ENCODE measurements around the gene SLC24A4.

SLC24A4 gene

DNA sequence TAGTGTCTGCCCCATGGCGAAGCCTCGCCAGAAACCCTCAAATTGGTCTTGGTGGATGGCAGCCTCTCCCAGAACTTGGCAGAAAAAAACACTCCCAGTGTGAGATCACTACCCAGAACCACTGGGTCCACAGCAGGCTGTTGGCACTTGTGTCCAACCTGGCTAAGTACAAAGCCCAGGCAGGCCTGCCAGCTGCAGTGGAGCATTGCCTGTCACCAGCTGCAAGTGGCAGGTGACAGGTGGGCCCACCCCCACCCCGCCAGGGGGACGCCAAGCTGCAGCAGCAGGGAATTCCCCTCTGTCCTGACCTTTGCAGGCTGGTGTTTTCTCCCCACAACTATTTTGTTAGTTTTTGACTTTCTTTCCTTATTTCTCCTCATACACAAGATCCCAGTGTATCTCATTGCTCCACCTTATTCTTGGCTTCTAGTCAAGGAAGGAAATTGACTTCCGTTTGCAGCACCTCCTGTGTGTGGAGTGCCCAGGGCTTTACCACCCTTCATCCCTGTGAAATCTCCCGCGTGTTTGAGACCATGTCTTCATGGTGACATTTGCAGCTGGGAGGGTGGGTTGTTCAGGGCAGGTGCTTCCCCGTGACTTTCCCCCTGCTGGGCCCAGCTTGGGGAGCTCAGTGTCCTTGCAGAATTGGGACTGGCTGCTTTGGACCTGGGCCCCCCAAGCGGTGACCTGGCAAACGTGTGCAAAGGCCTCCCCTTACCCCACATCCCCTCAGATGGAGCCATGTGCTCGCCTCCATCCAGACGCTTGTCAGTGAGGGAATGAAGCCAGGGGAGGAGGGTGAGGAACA lies 116.8 kb downstream of the SLC24A4 start:
- no peak for DNase-seq (ENCODE audit: low spot score)

DNA sequence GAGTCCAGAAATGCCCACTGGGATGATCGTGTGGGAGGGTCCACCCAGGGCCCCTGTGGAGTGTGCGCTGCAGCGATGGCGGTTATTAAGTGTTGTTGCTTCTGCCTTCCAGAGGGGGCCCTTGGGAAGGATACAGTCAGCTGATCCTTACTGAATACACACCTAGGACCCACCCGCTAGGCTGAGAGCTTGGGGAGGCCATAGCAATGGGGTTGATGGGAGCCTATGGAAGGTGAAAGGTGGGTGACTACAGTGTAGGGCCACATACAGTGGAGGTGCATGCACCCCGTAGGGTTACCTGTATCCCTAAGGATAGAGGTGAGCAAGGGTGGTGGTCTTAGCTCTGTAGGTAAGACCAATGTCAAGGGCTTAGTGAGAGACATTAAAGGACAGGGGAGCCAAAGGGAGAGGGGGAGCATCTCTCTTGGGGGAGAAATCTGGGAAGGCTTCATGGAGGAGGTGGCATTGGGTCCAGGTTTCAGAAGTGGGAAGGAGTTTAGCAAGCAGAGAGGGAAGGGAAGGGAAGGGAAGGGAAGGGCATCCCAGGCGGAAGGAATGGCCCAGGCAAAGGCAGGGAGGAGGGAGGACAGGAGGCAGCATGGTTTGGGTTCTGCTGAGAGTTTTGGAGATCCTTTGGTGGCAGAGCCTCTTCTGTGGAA lies 117.5 kb downstream of the SLC24A4 start:
- no peak for DNase-seq (ENCODE audit: low spot score)

DNA sequence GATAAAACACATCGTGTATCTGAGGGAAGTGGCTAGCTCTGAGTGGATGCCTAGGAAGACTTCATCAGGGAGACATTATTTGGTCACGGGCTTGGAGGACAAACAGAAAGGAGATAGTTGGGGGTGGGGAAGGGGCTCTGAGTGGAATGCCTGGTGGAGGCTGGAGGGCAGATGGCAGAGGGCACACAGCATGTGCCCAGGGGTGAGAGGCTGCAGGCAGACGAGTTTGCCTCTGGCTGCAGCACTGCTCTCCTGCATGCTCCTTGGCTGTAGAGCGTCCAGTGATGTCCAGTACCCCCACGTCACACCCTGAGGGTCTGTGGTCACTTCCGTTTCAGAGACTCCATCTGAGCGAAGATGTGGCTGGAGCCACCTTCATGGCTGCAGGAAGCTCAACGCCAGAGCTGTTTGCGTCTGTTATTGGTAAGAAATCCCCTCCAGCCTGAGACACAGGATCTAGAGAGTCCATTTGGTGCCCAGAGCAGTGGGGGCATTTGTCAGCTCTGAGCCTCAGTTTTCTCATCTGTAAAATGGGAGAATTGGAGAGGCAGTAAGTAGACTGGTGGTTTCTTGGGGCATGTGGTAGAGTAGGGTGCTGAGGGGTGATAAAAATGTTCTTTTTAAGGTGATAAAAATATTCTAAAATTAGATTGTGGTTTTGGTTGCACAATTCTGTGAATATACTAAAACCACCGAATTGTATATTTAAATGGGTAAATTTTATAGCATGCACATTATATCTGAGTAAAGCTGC lies 119.0 kb downstream of the SLC24A4 start:
- no peak for DNase-seq (ENCODE audit: low spot score)

DNA sequence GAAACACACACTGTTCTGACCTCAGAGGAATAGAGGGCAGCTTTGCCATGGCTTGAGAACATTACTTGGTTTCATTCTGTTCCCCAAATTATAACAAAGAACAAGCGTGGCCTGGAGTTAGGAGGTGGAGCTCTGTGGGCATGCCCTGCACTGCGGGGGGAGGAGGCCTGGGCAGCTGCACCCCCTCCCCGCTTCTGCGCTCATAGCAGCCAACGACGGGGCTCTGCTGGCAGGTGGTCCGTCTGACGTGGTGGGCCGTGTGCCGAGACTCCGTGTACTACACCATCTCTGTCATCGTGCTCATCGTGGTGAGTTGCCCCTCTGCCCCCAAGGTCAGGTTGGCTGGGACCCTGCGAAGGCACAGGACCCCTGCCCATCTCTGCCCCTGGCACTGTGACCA lies 120.2 kb downstream of the SLC24A4 start:
- no peak for DNase-seq (ENCODE audit: low spot score)

DNA sequence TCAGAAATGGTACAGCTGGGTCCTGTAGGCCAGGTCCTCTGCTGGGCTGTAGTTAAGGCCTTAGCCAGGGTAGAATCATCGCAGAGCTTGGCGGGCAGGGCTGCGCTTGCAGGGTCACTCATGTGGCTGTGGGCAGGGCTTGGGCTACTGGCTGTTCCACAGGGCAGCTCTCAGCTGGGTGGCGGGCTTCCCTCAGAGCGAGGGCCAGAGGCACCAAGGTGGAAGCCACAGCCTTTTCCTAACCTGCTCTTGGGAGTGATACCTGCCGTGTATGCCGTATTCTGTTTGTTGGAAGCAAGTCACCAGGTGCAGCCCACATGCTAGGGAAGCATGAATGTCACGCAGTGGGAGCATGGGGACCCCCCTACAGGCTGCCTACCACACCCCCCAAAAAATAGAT lies 120.8 kb downstream of the SLC24A4 start:
- DNase-seq (ENCODE audit: low spot score), result no peak

DNA sequence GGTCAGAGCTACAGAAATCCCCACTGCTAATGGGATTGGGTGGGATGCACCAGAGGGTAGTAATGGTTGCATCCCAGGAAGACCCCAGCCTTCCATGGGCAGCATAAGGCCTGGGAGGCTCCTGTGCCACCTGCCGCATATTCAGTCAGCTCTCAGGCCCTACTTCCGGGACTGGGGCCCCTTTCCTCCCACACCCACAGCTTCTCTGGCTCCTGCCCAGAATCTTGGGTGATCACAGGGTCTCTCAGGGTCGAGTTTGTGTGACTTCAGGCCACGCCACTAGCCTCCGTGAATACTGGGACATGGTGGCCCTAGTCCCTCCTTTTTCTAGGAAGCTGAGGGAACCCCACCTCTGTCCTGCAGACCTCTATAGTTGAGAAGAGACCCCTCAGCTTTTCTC lies 123.8 kb downstream of the SLC24A4 start:
- no peak for DNase-seq (ENCODE audit: low spot score)

DNA sequence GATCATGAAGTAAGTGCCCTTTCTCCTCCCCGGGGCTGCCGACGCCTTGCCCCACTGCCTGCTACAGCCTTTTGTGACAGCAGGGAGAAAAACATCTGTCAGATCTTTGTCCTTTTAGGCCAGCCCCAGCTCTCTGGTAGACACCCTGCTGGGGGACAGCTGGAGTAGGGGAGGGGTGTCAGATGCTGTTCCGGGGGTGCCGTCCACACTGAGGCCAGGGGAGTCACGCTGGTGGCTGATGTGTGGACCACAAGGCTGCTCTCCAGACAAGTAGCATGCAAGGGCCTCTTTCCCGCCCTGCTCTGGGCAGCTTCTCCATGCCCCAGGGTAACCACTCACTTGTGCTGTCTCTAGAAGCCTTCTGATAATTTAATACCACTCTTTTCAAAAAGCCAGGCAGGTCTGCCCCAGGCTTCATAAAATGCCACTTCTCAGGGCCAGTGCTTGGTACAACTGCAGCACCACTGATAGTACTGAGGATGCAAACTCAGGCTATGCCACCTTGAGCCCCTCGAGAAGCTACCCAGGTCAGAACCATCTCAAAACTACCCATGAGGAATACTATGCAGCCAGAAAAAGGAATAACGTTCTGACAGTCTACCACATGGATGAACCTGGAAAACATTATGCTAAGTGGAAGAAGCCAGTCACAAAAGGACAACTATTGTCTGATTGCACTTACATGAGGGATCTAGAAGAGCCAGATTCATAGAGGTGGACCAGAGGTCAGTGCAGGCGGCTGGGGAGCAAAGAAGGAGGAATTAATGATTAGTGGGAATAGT lies 124.6 kb downstream of the SLC24A4 start:
- no peak for DNase-seq (ENCODE audit: low spot score)

DNA sequence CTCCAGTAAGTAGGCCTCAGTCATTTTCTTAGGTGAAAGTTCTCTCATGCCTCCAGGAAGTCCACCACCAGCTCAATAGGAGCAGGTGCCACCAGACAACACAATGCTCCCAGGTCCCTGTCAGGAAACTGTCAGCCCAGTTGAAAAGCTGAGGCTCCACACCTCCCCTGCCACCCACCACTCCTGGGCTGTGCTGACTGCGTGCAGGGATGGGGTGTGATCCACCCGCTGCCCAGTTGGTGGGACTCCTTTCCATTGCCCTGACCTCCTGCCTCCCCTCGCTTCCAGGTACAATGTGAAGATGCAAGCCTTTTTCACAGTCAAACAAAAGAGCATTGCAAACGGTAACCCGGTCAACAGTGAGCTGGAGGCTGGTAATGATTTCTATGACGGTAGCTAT lies 125.8 kb downstream of the SLC24A4 start:
- no peak for DNase-seq (ENCODE audit: low spot score)

DNA sequence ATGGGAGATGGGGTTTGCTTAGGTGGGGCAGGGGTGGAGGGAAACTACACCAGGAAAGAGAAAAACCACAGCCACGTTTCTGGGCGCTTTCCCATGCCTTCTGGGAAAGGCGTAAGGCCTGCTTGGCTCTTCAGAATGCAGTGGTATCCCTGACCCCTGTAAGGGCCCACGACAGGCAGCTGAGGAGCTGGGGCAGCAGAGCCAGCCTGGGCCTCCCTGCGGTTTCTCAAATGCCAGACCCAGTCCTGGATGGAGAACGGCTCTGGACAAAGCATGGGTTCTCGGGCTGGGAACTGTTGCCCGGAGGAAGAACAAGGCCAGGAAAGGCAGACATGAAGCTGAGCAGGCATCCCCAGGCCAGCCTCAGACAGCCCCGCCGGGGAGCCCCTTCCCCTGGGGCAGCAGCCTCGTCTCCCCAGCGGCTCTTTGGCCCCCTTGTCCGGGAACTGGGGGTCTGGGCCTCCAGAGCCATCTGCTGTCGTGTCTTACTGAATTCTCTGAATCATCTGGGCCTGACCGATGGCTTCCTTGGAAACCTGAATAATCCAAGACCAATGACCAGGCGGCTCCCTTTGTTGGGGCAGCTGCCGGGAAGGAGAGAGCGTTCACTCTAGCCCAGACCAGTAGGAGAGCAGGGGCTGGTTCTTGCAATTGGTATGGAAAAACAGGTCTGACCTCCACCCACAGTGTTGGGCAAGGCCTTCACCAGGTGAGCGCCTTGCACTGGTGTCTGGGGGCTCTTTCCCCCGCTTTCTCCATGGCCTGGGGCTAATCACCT lies 126.6 kb downstream of the SLC24A4 start:
- no peak for DNase-seq (ENCODE audit: low spot score)

DNA sequence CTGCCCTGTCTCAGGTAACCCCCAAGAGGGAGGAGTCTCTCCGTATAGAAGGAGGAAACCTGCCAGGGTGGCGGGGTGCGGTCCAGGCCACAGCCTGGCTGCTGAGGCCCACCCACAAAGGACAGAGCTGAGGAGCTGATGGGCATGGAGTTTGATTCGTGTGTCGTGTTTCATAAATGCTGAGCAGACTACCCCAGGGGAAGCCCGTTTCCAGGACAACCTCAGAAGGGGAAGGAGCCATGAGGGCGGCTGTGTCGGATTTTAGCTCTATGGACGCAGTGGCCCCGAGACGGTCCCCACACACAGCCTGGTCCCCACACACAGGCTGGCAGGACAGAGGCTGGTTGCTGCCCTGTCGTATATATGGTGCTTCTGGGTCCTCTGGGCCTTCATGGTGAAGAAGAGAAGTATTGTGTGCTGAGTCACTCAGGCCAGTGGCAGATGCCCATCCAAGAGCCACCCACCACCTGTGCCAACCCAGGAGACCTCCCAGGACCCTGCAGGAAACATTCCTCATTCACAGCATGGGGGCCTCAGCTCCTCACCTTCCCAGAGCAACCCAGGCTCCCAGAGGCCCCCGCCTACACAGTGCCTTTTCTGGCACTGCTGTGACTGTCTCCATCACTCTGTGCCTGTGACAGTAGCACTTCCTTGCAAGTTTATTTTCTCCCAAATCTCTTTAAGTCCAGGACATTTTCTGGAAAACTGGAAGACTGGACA lies 127.5 kb downstream of the SLC24A4 start:
- DNase-seq (ENCODE audit: low spot score), result no peak

DNA sequence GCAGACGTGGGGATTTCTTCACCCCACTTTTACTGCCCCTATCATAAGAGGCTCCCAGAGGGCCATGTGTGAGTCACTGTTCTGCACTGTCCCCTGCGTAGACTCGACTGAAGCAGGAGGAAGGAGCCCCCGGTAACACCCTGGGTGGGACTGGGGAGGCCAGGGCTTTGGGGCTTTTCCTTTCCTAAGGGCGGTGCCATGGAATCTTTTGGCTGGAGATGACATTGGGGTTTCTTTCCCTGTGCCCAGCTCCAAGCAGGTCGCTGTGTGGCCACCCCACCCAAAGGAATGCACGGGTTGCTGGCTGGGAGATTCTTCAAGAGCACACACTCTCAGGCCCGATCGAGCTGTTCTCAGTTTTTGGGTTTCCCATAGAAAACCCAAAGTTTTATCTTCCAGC lies 128.3 kb downstream of the SLC24A4 start:
- DNase-seq (ENCODE audit: low spot score), result no peak

DNA sequence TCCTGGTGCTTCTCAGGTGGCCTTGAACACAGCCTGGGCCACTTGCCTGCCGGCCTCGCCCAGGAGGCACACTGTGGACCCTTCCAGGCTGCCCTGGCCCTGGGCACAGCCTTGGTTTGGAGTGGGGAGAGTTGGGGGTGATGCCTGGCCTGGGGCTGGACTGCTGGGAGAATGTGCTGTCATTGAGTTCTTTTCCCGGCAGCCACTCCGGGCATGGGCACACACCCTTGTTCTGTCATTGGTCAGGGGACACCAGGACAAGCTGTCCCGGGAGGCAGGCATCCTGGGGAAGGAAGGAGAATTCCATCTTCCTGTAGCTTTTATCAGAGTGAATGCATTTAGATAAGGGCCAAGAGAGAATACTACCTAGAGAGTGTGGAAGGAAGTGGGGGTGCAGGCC lies 128.8 kb downstream of the SLC24A4 start:
- no peak for DNase-seq (ENCODE audit: low spot score)

DNA sequence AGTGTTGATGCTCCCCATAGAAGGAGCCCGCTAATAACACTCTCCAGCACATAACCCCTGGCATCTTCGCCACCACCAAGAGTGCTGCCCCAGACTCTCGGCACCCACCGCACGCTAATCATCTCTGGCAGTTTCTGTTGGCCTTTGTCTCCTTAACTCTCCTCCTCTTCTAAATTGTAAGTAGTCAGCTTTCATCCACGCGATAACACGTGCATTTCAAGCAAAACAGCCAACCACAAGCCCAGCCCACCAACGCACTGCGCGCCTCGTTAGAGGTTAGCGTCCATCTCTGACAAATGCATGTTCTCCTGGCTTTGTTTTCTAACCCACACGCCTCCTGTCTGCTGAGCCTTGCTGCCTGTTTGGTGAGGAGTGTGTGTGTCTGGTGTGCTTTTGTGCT lies 129.5 kb downstream of the SLC24A4 start:
- no peak for DNase-seq (ENCODE audit: low spot score)

DNA sequence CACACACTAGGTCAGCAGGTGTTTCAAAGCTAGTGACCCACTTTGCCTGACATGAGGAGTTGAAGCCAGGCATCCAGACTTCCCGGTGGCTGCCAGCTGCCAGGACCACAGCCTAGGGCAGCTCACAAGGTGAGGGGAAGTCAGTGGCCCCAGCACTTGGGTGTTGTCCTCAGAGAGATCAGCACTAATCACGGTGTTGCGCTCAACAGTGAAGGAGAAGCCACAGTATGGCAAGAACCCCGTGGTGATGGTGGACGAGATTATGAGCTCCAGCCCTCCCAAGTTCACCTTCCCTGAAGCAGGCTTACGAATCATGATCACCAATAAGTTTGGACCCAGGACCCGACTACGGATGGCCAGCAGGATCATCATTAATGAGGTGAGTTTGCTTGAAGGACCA lies 130.7 kb downstream of the SLC24A4 start:
- no peak for DNase-seq (ENCODE audit: low spot score)

DNA sequence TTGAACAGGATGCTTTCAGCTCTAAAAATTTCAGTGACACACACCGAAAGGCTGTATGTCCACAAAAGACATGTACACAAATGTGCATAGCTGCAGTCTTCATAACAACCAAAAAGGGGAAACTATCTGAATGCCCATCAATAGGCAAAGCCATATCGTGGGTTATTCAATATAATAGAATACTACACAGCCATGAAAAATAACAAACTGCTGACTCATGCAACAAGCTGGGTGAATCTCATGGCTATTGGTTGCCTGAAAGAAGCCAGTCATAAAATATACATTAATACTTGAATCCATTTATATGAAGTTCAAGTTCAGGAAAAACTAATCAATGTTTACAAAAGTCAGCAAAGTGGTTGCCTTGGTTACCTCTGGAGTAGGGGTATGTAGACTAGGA lies 132.3 kb downstream of the SLC24A4 start:
- no peak for DNase-seq (ENCODE audit: low spot score)

DNA sequence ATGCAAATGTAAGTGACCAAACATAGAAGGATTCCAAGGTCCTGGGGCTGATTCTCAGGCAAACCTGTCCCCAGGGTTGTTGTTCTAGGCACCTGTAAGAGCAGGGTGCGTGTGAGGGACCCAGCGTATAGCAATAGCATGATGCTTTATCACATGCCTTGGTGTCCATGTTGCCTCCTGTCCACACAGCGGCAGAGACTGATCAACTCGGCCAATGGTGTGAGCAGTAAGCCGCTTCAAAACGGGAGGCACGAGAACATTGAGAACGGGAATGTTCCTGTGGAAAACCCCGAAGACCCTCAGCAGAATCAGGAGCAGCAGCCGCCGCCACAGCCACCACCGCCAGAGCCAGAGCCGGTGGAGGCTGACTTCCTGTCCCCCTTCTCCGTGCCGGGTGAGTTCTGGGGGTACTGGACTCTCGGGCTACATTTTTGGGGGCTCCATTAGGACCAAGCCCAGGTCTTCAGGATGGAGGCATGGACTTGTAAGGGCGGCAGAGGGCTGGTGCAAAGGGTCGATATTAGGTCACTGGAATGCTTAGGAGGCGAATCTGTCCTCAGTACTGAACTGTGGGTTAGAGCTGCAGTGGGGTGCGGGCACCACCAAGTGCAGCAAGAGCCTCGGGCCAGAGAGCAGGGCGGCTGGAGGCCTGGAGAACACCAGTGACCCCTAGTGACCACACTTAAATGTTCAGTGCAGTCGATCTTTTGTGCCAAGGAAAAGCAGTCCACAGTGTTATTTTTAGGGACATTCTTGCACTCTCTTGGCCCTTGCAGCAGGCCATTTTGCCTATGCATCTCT lies 133.4 kb downstream of the SLC24A4 start:
- no peak for DNase-seq (ENCODE audit: low spot score)

DNA sequence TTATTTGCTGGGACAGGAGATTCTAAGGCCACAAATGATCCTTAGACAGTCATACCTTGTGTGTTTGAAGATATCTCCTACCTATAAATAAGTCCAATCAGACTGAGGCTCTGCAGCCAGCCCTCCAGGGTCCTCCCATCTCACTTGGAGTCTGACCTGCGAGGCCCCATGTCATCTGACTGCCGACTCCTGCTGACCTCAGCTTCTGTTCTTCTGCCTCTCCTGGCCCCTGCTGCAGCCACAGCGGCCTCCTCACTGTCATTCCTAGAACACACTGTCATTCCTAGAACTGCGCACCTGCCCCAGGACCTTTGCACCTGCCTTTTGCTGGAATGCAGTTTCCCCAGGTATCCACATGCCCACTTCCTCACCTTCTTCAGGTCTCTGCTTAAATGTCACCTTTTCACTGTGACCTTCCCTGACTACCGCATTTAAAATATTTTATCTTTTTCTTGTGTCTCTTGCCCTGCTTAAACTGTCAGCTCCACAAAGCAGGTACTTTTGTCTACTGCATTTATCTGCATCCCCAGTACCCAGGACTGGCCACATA lies 134.1 kb downstream of the SLC24A4 start:
- DNase-seq (ENCODE audit: low spot score), result no peak

DNA sequence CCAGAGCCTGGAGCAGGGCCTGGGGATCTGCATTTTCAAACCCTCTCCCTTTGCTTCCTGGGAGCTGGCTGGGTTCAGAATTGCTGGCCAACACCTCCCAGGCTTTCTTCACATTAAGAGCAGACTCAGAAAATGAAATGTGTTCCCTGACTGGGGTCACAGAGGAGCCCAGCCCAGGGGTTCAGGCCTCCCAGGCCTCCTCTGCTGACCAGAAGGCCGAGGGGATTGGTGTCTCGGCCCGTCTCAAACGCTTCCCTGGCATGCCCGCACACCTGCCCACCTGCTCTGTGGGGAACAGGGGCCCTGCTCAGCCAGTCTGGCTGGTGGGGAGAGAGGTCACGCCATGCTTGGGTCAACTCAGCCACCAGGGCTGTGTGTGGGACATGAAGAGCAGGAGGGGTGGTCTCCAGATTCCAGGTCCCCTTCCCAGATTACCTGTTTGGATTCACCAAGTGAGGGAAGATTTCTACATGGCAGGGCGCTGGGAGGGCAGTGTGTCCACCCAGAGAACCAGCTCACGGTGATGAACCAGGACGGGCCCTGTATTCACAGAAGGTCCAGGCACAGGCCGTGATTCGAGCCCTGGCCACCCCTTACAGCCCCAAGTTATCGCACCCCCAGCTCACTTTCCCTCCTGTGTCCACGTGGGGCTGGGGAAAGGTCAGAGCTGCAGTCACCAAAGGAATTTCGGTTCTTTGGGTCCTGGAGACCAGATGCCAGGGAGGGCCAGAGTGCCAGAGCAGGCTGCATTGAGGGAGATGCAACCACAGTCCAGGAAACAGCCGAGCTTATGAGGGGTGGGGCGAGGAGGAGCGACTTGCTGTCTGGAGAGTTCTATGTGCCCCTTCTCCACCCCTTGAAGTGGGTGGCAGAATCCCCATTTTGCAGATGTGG lies 135.4 kb downstream of the SLC24A4 start:
- DNase-seq (ENCODE audit: low spot score), result no peak

Measured in germinal center (tissue), 1 donor.